ENCODE data around the gene NUP160. TPM values are rescaled to one million over a fixed set of nuclear protein-coding genes. Genes with fewer than 3 reads are reported as not detected.
"Not testable (repeated sequence)": the region's sequence is repeated elsewhere in the genome, so short reads cannot be mapped to it uniquely, and the experiment has no call there.

Gene NUP160
- total and polyA plus RNA-seq, 10 of the 15 experiments (the other 5 are each of a cell fraction or from before 2014, with no cell fraction given): 24.0 to 87.6 (median 54.6) TPM

DNA sequence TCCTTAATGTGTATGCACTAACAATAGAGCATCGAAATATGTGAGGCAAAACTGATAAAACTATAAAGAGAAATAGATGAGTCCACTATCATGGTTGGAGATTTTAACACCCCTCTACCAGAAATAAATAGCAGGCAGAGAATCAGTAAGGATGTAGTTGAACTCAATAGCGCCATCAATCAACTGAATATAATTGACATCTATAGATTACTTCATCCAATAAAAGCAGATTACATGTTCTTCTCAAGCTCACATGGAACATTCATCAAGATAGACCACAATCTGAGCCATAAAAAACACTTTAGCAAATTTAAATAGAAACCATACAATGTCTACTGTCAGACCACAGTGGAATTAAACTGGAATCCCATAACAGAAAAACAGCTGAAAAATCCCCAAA lies 46.9 kb upstream of the NUP160 start:
- in situ Hi-C loops (cut with MboI): no loop called here
- H3K9ac ChIP-seq (ENCODE audit: control insufficient read depth, insufficient read depth, low read length): no peak overlapping the region
- ATAC-seq (no peak), FAIRE-seq (no peak), DNase-seq (ENCODE audit: low read depth, low spot score) (no peak)
- CTCF ChIA-PET: interaction anchor here (0.6 to 0.9 kb wide), 2 partner anchors 39 to 77 kb away, joined by 3 read pairs; no protein-coding TSS in a partner anchor
- H3K36me3 ChIP-seq (ENCODE audit: control insufficient read depth in 2 of 2, insufficient read depth in 2 of 2, low read length in 1 of 2): no peaks in the 10 kb centered on the region
- RAD21 ChIA-PET (ENCODE audit: unreplicated experiment): no interaction called here
- intact Hi-C loops (cut with micrococcal nuclease; ENCODE audit: unreplicated experiment): no loop called here
- H3K9me3 ChIP-seq (replicated peaks; ENCODE audit: control insufficient read depth, insufficient read depth, low read length): no peaks in the 10 kb centered on the region
- no TSS peak for BruUV-seq (replicated peaks)
- no peaks in the 10 kb centered on the region for H3K27me3 ChIP-seq (replicated peaks in 1 of 2; ENCODE audit: control insufficient read depth in 2 of 2, insufficient read depth in 2 of 2, low read length in 1 of 2)
- H3K4me3 ChIP-seq: no peak overlapping the region
- 95% methylated on average over 2 of the region's 2 CpGs for WGBS (ENCODE audit: insufficient coverage, insufficient replicate concordance, low lambda C conversion rate, missing lambda C conversion rate)
- H3K4me1 ChIP-seq (ENCODE audit: control insufficient read depth, insufficient read depth, low read length): peaks cover 7% of the 10 kb centered on the region
- TF ChIP-seq, protein P1, sequence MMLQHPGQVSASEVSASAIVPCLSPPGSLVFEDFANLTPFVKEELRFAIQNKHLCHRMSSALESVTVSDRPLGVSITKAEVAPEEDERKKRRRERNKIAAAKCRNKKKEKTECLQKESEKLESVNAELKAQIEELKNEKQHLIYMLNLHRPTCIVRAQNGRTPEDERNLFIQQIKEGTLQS (IDR thresholded peaks at IDR 0.05; ENCODE audit: borderline replicate concordance, extremely low read depth, low read depth, low read length): no peak
- TF ChIP-seq NFYA (IDR thresholded peaks at IDR 0.05; ENCODE audit: borderline replicate concordance, low read depth, low read length) (no peak), MTA3 (IDR thresholded peaks at IDR 0.05; ENCODE audit: borderline replicate concordance, low read length) (no peak), HDGF (IDR thresholded peaks at IDR 0.05) (no peak), RAD51 (IDR thresholded peaks at IDR 0.05) (no peak), DPF2 (IDR thresholded peaks at IDR 0.05) (no peak), YY1 (IDR thresholded peaks at IDR 0.05; ENCODE audit: low read depth, low read length) (no peak), GABPA (IDR thresholded peaks at IDR 0.05; ENCODE audit: low read depth) (no peak)
- SMC1A ChIA-PET (ENCODE audit: uncharacterized antibody, unreplicated experiment): no interaction called here
- no peaks in the 10 kb centered on the region for H3K79me2 ChIP-seq (ENCODE audit: control insufficient read depth, insufficient read depth, low read length)
- H2AFZ ChIP-seq (ENCODE audit: control insufficient read depth, low read depth, low read length): no peak overlapping the region
- H4K20me1 ChIP-seq (ENCODE audit: control insufficient read depth, insufficient read depth): no peaks in the 10 kb centered on the region
- no peak overlapping the region for H3K27ac ChIP-seq (ENCODE audit: control insufficient read depth, insufficient read depth)
- POLR2A ChIA-PET: no interaction called here
- H3K4me2 ChIP-seq (ENCODE audit: control insufficient read depth, insufficient read depth): no peak overlapping the region

- SMC1A ChIA-PET (ENCODE audit: uncharacterized antibody, unreplicated experiment); intact Hi-C loops (cut with micrococcal nuclease; ENCODE audit: unreplicated experiment); FAIRE-seq: not testable (repeated sequence)
These were observed 44.6 kb upstream of the NUP160 start for GRCh38 chr11:47892546-47893276.

More at GRCh38 chr11:47892546-47893276, 44.6 kb upstream of the NUP160 start:
- WGBS (ENCODE audit: insufficient coverage, insufficient replicate concordance, low lambda C conversion rate, missing lambda C conversion rate): 87% methylated on average over 35 of the region's 57 CpGs
- CTCF ChIA-PET; H3K79me2 ChIP-seq (ENCODE audit: control insufficient read depth, insufficient read depth, low read length); H3K9ac ChIP-seq (ENCODE audit: control insufficient read depth, insufficient read depth, low read length); H3K27me3 ChIP-seq (replicated peaks in 1 of 2; ENCODE audit: control insufficient read depth in 2 of 2, insufficient read depth in 2 of 2, low read length in 1 of 2); H3K27ac ChIP-seq (ENCODE audit: control insufficient read depth, insufficient read depth); H3K4me1 ChIP-seq (ENCODE audit: control insufficient read depth, insufficient read depth, low read length); H3K36me3 ChIP-seq (ENCODE audit: control insufficient read depth in 2 of 2, insufficient read depth in 2 of 2, low read length in 1 of 2); H4K20me1 ChIP-seq (ENCODE audit: control insufficient read depth, insufficient read depth); H3K4me2 ChIP-seq (ENCODE audit: control insufficient read depth, insufficient read depth); RAD21 ChIA-PET (ENCODE audit: unreplicated experiment); H3K9me3 ChIP-seq (replicated peaks; ENCODE audit: control insufficient read depth, insufficient read depth, low read length); in situ Hi-C loops (cut with MboI); POLR2A ChIA-PET; H3K4me3 ChIP-seq; BruUV-seq (replicated peaks); DNase-seq (ENCODE audit: low read depth, low spot score); H2AFZ ChIP-seq (ENCODE audit: control insufficient read depth, low read depth, low read length); ATAC-seq: not testable (repeated sequence)

Measured in GM12878 (cell line).